Caco-2 (cell line): ENCODE data around the gene OSBPL10. TPM values are rescaled to one million over a fixed set of nuclear protein-coding genes. Genes with fewer than 3 reads are reported as not detected.

Source experiments
- BruUV-seq: library from RNA; stranded (reverse); fragments of 400-500 nt; replicated peaks from 2 replicates; lab custom pipeline; 2021; lab: Mats Ljungman, UMichigan
- CTCF ChIA-PET: fragments of 300-600 bp; sonication (Branson Sonifier 250); formaldehyde crosslinking; loops from one replicate; lab custom pipeline; 2022; ENCODE audit warnings: antibody characterized with exemption; lab: Charles Lee
- POLR2A ChIA-PET: fragments of 300-600 bp; sonication (Branson Sonifier 250); formaldehyde crosslinking; loops from one replicate; lab custom pipeline; 2022; ENCODE audit warnings: antibody characterized with exemption; lab: Charles Lee
- DNase-seq, 2 experiments: peaks; one replicate each; pipeline versions ENCODE4 v3.0.0 to v3.0.0-alpha.2; 2020 to 2022
- H3K27me3 ChIP-seq: replicated peaks from 2 replicates; pipeline ENCODE4 v1.6.0; 2011; ENCODE audit warnings: low read length; ENCODE audit not compliant: control insufficient read depth, insufficient read depth
- H3K36me3 ChIP-seq: 2 replicates; pipeline ENCODE4 v1.5.1; 2011; ENCODE audit warnings: low read length; ENCODE audit not compliant: control insufficient read depth, insufficient read depth
- H3K4me1 ChIP-seq: fragments of 250-450 bp; sonication (Bioruptor Pico); 2 replicates; pipeline ENCODE4 v1.5.1; 2020; ENCODE audit warnings: mild to moderate bottlenecking
- H3K4me3 ChIP-seq: 2 replicates; pipeline ENCODE4 v1.5.1; 2011; ENCODE audit warnings: low read depth, mild to moderate bottlenecking, control low read depth, low read length
- H3K9me3 ChIP-seq: fragments of 250-450 bp; sonication (Bioruptor Pico); 2 replicates; pipeline ENCODE4 v1.5.1; 2020; ENCODE audit warnings: mild to moderate bottlenecking, moderate library complexity
- H3K27ac Mint-ChIP-seq: one replicate; pipeline ENCODE4 v1.8.0; 2022; ENCODE audit warnings: mixed read lengths; ENCODE audit not compliant: unreplicated experiment
- H3K27me3 Mint-ChIP-seq: one replicate; pipeline ENCODE4 v1.8.0; 2022; ENCODE audit warnings: mixed read lengths; ENCODE audit not compliant: insufficient read depth, unreplicated experiment
- H3K36me3 Mint-ChIP-seq: one replicate; pipeline ENCODE4 v1.8.0; 2022; ENCODE audit warnings: mild to moderate bottlenecking, mixed read lengths; ENCODE audit not compliant: insufficient read depth, unreplicated experiment
- H3K4me1 Mint-ChIP-seq: one replicate; pipeline ENCODE4 v1.8.0; 2022; ENCODE audit warnings: low read depth, mixed read lengths; ENCODE audit not compliant: unreplicated experiment
- H3K4me3 Mint-ChIP-seq: one replicate; pipeline ENCODE4 v1.8.0; 2022; ENCODE audit warnings: mild to moderate bottlenecking, moderate library complexity, mixed read lengths; ENCODE audit not compliant: unreplicated experiment
- H3K9me3 Mint-ChIP-seq: one replicate; pipeline ENCODE4 v1.8.0; 2022; ENCODE audit warnings: mixed read lengths; ENCODE audit not compliant: unreplicated experiment
- intact Hi-C: fragments of 100-400 bp; cut with micrococcal nuclease; formaldehyde crosslinking; loops from one replicate; pipeline ENCODE4 v1.10.0; 2022; ENCODE audit not compliant: unreplicated experiment
- total RNA-seq: library from RNA; stranded (reverse); gene quantifications from 2 replicates; pipeline ENCODE4 v1.2.3, GENCODE V29; 2022
- TF ChIP-seq, protein P1 (sequence below), 2 experiments: fragments of 200-600 bp in 1 of 2; IDR thresholded peaks; 1 replicate in 1 of 2; 2 replicates in 1 of 2; pipeline versions ENCODE4 v1.5.1 to v1.8.0; 2011 to 2022; ENCODE audit warnings: antibody characterized with exemption in 1 of 2, control low read depth in 1 of 2, inconsistent platforms in 1 of 2, low read depth in 1 of 2, low read length in 1 of 2, mild to moderate bottlenecking in 1 of 2, moderate library complexity in 1 of 2; ENCODE audit not compliant: insufficient read depth in 1 of 2, severe bottlenecking in 1 of 2, unreplicated experiment in 1 of 2

The OSBPL10 gene
- total RNA-seq, 1 experiment from 2014 or later: 71.2 TPM

DNA sequence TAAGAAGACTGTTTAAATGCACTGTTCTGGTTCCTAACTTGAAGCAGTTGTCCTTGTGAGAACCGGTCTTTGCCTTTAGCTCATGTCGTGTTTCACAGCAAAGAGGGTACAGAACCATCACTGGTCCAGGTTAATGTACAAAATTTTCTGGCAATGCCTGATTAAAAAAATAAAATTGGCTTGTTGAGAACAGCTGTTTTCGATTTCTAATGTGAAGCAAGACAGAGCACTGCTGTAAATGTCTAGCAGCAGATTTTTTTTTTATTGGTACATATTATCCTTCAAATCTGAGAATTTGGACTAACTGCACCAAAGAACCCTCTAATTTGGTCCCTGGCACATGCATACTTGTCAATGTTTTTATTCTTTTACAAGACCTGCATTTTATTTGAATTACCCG is 345.0 kb downstream of the OSBPL10 start:
- peaks cover 41% of the 10 kb centered on the region for H3K36me3 Mint-ChIP-seq
- ChIA-PET CTCF (no interaction called here), POLR2A (no interaction called here)
- no peaks in the 10 kb centered on the region for H3K4me1 Mint-ChIP-seq
- TF ChIP-seq, protein P1, sequence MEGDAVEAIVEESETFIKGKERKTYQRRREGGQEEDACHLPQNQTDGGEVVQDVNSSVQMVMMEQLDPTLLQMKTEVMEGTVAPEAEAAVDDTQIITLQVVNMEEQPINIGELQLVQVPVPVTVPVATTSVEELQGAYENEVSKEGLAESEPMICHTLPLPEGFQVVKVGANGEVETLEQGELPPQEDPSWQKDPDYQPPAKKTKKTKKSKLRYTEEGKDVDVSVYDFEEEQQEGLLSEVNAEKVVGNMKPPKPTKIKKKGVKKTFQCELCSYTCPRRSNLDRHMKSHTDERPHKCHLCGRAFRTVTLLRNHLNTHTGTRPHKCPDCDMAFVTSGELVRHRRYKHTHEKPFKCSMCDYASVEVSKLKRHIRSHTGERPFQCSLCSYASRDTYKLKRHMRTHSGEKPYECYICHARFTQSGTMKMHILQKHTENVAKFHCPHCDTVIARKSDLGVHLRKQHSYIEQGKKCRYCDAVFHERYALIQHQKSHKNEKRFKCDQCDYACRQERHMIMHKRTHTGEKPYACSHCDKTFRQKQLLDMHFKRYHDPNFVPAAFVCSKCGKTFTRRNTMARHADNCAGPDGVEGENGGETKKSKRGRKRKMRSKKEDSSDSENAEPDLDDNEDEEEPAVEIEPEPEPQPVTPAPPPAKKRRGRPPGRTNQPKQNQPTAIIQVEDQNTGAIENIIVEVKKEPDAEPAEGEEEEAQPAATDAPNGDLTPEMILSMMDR (IDR thresholded peaks at IDR 0.05; ENCODE audit: insufficient read depth in 1 of 2, low read depth in 1 of 2, low read length in 1 of 2, severe bottlenecking in 1 of 2, unreplicated experiment in 1 of 2): no peak
- H3K27me3 Mint-ChIP-seq: no peaks in the 10 kb centered on the region
- Histone ChIP-seq H3K4me1 (peaks cover 14% of the 10 kb centered on the region), H3K27me3 (no peaks in the 10 kb centered on the region), H3K36me3 (no peaks in the 10 kb centered on the region), H3K9me3 (no peaks in the 10 kb centered on the region), H3K4me3 (no peak overlapping the region)
- H3K4me3 Mint-ChIP-seq: no peak overlapping the region
- no peaks in the 10 kb centered on the region for H3K9me3 Mint-ChIP-seq
- no TSS peak for BruUV-seq
- no peak for DNase-seq
- H3K27ac Mint-ChIP-seq: no peak overlapping the region
- intact Hi-C loops: no loop called here

DNA sequence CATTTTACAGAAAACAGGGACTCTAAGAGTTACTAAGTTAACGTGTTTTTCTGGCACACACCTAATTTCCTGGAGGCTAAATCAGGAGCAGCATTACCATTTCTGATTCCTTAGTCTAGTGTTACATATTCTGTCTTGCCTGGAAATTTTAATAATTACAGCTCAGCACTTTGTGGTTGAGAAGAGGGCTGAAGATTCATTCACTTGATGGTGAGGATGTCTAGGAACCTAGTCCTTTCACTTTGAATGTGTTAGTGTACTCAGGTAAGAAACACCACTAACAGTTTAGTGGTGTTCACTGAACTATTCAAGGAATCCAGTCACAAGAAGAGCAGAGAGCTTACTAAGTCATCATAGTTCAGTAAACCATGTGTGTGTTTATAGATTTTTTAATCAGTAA is 345.5 kb downstream of the OSBPL10 start:
- Histone ChIP-seq H3K27me3 (no peaks in the 10 kb centered on the region), H3K36me3 (no peaks in the 10 kb centered on the region), H3K9me3 (no peaks in the 10 kb centered on the region), H3K4me1 (peaks cover 14% of the 10 kb centered on the region), H3K4me3 (no peak overlapping the region)
- CTCF ChIA-PET: no interaction called here
- Mint-ChIP-seq H3K36me3 (peaks cover 46% of the 10 kb centered on the region), H3K9me3 (no peaks in the 10 kb centered on the region), H3K4me3 (no peak overlapping the region), H3K27me3 (no peaks in the 10 kb centered on the region), H3K4me1 (no peaks in the 10 kb centered on the region), H3K27ac (no peak overlapping the region)
- intact Hi-C loops: no loop called here
- POLR2A ChIA-PET: no interaction called here
- no peak for DNase-seq
- TF ChIP-seq, protein P1 (IDR thresholded peaks at IDR 0.05; ENCODE audit: insufficient read depth in 1 of 2, low read depth in 1 of 2, low read length in 1 of 2, severe bottlenecking in 1 of 2, unreplicated experiment in 1 of 2): no peak
- BruUV-seq: no TSS peak

DNA sequence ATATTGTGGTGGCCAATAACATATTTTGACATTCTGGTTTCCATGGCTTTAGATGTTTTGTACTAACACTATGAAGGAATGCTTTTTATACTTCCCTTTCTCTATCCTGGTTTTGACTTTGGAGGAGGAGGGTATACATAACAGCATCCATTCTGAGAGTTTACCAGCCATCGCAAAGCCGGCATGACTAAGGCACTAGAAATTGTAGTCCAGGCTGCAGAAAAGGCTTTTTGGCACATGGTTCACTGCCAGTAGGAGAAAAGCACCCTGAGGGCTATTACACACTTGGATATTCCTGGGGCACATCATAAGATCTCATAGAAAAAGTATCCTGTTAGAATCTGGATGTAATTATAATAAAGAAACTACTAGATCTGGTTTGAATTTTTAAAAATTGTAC is 346.6 kb downstream of the OSBPL10 start:
- Mint-ChIP-seq H3K9me3 (no peaks in the 10 kb centered on the region), H3K27me3 (no peaks in the 10 kb centered on the region), H3K27ac (no peak overlapping the region), H3K4me1 (no peaks in the 10 kb centered on the region), H3K36me3 (peaks cover 57% of the 10 kb centered on the region), H3K4me3 (no peak overlapping the region)
- intact Hi-C loops: no loop called here
- DNase-seq: no peak
- no peaks in the 10 kb centered on the region for H3K36me3 ChIP-seq
- peaks cover 14% of the 10 kb centered on the region for H3K4me1 ChIP-seq
- no peaks in the 10 kb centered on the region for H3K9me3 ChIP-seq
- POLR2A ChIA-PET: no interaction called here
- TF ChIP-seq, protein P1 (IDR thresholded peaks at IDR 0.05; ENCODE audit: insufficient read depth in 1 of 2, low read depth in 1 of 2, low read length in 1 of 2, severe bottlenecking in 1 of 2, unreplicated experiment in 1 of 2): no peak
- no TSS peak for BruUV-seq
- H3K27me3 ChIP-seq: no peaks in the 10 kb centered on the region
- H3K4me3 ChIP-seq: no peak overlapping the region
- CTCF ChIA-PET: no interaction called here
